Germinal center (tissue), 1 donor: ENCODE results near the gene TUBB4A.

Experiments used
- DNase-seq: peaks from one replicate; pipeline ENCODE4 v3.0.0; 2012; ENCODE audit warnings: mixed read lengths, low spot score

The TUBB4A gene

DNA sequence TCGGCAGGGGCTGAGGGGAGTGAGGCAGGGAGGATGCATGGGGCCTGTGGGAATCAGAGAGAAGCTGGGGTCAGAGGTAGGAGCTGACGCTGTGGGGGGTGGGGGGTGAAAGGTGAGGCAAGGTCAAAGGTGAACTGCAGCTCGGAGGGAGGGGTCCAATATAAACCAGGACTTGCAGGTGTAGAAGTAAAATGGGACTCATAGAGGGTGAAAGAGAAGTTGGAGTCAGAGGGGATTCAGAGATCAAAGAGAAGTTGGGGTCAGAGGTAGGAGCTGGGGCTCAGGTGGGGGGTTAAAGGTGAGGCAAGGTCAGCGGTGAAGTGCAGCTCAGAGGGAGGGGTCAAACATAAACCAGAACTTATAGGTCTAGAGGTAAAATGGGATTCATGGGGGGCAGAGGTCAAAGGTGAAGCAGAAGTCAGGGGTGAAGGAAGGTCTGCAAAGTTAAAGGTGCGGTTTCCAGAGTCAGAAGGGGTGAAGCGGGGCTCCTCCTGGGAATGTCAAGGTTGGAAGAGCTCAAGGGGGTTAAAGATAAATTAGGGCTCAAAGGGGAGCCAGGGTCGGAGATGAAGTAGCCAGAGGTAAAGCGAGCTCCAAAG is 7.6 kb downstream of the TUBB4A start:
- DNase-seq, result no peak

DNA sequence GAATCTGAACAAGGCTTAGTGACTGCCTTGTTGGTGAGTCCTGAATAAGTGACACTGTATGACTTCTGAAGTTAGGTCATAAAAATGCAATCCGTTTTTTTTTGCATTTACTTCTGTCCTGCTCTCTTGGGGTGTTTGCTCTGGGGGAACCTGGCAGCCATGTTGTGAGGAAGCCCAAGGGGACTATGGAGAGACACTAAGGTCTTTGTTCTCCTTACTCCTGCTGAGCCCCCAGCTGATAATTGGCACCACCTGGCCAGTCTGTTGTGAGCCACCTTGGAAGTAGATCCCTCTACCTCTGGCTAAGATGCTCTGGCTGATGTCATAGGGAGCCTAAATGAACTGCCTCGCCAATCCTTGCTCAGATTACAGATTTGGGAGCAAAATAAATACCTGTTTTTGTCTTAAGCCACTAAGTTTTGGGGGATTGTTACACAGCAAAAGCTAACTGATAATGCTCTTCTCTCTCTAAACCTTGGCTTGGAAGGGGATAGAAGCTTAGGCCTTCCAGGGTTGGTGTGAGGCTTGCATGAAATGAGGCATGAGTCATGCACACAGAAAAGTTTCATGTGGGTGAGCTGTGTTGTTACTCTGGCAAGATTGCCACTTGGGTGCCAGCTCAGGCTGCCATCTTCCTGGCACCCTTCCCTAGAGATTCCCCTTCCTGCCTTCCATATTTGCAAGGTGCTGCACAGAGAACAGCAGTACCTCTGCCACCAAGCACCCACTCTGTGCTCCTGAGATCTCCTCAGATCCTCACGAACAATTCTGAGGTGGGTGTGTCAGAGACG is 10.1 kb downstream of the TUBB4A start:
- no peak for DNase-seq

DNA sequence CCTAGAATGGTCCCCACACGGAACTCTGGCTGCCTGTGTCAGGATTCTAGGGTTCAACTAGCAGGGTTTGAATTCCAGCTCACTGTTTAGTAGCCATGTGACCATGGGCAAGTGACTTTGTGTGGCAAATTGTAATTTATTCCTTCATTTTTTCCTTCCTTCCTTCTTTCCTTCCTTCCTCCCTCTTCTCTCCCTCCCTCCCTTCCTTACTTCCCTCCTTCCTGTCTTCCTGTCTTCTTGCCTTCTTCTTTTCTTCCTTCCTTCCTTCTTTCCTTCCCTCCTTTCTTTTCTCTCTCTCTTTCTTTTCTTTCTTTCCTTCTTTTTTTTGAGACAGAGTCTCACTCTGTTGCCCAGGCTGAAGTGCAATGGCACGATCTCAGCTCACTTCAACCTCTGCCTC is 12.0 kb downstream of the TUBB4A start:
- no peak for DNase-seq

DNA sequence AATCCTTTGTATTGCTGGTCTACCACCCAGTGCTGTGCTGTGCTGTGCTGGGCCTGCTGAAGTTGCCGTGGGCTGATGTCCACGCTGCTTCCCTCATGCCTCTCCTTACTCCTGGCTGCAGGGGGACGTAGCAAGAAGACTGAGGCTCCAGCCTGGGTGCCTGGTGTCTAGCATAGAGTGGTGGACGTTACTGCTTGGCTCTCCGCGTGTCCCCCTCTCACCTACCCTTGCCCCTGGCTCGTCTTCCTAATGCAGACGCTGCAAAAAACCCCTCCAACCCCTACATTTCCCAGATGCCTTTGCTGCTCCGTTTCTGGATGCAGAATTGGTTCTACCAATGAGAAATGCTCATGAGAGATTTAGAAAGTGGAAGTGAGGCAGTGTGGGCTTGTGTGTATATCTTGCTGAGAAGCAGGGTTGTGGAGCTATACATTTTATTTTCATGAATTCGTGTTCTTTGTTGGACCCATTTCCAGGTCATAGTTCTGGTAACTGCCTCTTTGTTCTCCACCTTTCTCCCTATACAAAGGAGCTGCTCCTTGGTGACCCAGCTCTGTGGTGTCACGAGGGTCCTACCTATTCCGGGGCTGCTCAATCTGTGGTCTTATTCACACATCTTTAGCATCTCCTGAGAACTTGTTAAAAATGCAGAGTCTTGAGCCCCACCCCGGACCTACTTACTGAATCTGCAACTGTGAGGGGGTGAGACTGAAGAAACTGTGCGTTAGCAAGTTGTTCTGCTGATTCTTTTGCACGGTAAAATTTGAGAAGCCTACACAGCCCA is 12.6 kb downstream of the TUBB4A start:
- DNase-seq, result peak; percentile 60

DNA sequence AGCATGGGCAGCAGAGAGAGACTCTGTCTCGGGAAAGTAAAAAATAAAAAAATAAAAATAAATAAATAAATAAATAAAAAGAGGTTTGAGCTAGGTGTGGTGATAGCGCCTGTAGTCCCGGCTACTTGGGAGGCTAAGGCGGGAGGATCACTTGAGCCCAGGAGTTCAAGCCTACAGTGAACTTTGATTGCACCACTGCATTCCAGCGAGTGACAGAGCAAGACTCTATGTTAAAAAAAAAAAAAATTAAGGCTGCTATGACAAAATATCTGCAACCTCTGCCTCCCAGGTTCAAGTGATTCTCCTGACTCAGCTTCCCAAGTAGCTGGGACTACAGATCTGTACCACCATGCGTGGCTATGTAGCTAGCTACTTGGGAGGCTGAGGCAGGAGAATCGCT is 17.3 kb downstream of the TUBB4A start:
- DNase-seq, result no peak

DNA sequence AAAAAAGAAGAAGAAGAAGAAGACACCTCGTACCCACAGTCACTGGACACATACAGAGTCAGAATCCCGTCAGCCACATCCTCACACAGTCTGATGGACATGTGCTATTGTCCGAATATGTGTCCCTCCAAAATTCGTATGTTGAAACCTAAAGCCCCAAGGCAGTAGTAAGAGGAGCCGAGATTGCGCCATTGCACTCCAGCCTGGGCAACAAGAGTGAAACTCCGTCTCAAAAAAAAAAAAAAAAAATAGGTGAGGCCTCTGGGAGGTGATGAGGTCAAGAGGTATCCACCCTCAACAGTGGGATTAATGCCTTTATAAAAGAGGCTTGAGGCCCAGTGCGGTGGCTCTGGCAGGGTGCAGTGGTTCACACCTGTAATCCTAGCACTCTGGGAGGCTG is 17.9 kb downstream of the TUBB4A start:
- DNase-seq, result no peak

DNA sequence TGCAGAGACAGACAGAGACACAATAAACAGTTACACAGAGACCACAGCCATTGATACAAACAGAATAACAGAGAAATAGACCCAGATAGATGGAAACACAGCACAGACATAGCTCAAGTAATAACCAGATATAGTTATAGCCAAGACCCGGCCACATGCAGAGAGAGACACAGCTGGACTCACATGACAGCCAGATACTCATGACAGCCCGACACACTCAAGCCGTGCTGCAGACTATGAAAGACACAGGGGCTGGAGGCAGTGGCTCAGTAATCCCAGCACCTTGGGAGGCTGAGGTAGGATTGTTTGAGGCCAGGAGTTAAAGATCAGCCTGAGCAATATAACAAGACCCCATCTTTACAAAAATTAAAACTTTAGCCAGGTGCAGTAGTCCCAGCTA is 18.9 kb downstream of the TUBB4A start:
- DNase-seq, result no peak

DNA sequence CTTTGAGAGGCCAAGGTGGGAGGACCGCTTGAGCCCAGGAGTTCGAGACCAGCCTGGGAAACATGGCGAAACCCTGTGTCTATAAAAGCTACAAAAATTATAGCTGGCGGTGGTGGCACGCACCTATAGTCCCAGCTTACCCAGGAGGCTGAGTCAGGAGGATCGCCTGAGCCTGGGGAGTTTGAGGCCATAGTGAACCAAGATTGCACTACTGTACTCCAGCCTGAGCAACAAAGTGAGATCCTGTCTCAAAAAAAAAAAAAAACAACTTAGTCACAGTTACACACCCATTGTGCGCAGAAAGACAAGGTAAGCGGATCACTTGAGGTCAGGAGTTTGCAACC is 19.8 kb downstream of the TUBB4A start:
- no peak for DNase-seq

DNA sequence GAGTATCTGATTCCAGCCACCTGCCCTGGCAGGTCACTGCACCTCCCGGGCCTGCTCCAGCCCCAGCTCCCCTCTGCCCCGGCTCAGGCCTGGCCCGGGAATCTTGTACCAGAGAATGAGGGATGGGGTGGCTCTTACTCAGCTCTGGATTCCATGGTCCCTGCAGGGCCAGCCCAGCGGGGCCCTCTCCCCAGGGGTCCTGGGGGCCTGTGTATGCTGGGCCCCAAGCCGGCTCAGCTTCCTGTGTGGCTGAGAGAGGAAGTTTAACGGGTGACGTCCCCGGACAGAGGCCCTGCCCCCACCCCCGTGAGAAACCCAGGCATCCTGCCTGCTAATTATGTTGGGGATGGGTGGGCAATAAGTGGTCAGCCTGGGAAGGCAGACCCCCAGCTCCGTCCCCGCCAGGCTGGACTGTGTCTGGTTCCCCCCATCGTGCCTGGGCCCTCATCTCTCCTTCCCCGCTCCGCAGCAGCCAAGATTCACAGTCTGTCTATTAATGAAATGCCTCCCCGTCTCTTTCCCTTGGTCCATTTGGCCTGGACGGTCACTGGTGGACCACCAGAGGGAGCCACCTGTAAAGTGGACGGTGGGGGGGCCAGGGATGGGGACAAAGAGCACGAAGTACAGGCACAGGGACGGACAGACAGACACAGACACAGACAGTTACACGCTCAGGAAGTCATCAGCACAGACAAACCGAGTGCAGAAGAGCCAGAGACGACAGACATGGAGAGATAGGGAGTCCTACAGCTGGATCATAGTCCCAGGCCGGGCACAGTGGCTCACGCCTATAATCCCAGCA is 20.4 kb downstream of the TUBB4A start, which contains the start of gene DENND1C:
Gene DENND1C, minus strand, starts transcription at position 247 of the 802 bp plus-strand sequence. Its CDS starts 92 bp downstream, at position 155.
- peak; percentile 64 for DNase-seq

DNA sequence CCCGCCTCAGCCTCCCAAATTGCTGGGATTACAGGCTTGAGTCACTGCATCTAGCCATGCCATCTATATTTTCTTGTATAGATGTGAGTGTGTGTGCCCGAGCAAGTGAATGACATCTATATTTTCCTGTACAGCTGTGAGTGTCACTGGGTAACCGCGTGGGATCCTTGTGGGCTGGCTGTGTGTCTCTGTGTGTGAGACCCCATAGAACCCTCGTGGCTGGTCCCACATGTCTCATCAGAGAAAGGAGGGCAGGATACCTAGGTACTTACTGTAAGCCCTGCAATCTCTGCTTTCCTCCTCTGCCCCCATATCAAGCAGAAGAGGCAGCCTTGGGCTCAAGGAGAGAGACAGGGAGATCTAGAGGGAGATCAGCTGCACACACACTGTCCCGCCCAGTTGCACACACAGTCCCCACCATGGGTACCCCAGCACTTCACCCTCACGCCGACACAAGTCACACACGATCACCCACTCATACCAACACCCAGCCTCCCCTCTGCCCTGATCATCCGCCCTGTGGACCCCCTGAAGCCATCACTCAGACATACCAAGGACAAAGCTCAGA is 21.2 kb downstream of the TUBB4A start:
- DNase-seq, result no peak

DNA sequence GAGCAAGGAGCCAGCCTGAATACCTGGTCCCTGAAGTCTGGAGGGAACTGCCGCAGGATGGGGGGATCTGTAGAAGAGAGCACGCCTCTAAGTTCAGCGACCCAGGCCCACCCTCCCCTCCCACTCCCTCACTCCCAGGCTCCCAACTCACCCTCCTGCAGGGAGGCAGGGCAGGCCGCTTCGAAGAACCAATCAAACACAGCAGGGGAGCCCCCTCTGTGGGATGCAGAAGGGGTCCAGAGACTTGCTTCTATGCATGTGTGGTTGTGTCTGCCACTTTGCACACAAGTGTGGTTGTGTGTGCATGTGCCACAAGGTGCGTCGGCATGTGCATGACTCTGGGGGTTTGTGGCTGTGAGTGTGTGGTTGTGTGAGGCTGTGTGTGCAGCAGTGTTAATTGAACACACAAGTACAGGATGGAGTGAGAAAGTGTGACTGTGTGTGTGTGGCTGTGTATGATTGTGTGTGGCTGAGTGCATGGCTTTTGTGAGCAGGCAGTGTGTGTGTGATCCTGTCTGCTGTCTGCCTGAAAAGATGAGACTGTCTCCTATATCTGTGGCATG is 22.2 kb downstream of the TUBB4A start:
- no peak for DNase-seq

DNA sequence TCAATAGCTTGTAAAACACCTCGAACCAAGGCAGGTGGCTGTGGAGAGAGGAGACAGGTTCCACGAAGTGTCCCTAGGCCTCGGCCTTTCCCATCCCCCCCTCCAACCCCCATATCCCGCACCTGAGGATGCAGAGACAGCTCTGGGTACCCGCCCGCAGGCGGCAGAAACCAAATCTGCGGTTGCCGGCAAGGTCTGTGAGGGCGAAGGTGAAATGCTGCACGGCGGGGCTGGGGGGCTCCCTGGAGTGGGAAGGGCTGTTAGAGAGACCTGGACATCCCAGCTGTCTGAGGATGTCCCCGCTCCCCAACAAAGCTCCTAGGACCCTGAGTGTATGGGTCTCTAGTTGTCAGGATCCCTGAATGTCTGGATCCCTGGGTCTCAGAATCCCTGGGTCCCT is 23.3 kb downstream of the TUBB4A start:
- DNase-seq, result no peak

DNA sequence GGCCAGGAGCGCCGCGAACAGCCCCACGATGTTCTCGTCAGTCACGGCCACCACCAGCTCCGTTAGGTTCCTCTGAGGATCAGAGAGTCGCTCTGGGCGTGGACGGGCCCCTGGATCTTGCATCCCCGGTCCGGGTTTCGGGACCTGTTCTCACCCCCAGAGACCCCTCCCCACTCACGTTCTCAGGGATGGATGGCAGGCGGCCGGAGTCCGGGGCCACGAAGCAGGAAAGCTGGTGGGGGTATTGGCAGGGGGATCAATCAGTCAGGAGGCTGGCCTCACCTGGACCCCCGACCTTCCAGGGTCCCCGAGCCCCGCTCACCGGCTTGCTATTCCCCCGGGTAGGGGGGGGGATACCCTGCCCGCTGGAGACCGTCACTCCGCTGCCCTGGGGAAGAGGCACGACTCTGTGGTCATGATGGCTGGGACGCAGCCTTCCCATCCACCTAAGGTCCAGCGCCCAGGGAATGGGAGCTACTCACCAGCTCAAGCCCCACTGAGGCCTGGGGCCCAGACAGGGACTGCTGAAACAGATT is 25.1 kb downstream of the TUBB4A start:
- no peak for DNase-seq

DNA sequence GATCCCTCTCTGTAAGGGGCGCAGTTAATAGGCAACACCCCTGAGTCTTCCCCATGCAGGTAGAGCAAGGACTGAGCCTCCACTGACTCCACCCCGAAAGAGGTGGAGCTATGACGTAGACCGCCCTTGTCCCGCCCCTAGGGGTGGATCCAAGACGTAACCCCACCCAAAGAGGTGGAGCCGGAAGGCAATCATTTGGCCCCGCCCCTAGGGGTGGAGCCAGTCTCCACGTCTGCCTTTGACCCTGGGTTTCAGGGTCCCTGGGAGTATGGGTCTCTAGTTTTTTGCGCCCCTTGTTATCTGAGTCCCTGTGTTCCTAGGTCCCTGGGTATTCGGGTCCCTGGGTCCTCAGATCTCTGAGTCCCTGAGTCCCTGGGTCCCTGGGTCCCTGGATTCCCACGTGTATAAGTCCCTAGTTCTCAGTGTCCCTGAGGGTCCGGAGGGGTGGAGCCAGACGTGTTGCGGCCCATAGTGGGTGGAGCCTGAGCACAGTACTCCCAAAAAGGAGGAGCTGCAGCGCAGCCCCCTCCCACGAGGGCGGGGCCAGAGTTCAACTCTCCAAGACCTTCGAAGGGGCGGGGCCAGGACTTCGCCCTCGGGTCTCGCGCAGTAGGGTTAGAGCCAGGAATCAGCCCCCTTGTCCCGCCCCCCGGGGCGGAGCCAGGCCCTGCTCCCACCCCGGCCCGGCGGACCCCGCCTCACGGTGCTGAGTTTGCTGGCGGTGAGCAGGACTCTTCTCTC is 25.8 kb downstream of the TUBB4A start:
- peak; percentile 59 for DNase-seq

DNA sequence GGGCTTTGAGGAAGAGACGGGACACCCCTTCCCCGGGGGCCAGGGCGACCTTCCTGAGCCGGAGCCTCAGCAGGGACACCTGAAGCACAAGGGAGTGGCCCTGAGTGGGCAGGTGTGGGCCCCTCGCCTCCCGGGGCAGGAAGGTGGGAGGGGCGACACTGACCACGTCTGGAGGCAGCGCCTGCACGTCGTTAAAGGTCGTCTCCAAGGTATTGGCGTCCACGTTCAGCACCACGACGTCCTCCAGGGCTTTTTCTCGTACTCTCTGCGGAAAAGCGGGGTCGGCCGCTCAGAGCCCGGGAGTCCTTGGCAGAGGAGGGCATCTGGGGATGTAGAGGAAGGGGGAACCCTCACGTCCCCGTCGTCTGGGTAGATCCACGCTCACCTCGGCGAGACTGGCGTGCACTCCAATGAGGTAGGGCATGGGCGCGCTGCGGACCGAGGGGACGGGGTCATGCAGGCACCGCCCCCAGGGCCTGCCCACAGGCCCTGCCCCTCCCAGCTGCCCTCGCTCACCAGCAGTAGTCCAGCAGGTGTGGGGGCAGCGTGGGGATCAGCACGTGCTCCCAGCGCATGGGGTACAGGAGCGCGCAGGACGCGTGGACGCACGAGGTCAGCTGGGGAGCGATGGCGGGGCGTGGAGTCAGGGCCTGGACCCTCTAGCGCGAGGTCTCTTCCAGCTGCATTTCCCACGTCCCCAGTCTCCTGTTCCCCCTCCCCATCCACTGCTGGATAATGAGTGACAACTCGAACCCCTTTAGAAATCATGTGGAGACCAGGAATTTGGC is 26.6 kb downstream of the TUBB4A start:
- DNase-seq, result no peak

DNA sequence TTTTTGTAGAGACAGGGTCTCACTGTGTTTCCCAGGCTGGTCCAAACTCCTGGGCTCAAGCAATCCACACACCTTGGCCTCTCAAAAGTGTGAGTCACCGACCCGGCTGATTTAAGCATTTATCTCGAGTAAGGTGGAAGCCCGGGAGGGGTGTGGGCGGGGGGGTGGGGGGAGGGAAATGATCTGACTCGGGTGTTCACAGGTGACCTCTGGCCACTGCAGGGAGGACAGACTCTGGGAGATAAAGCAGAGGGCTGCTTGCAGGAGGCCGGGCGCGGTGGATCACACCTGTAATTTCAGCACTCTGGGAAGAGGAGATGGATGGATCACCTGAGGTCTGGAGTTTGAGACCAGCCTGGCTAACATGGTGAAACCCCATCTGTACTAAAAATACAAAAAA is 28.5 kb downstream of the TUBB4A start:
- no peak for DNase-seq

DNA sequence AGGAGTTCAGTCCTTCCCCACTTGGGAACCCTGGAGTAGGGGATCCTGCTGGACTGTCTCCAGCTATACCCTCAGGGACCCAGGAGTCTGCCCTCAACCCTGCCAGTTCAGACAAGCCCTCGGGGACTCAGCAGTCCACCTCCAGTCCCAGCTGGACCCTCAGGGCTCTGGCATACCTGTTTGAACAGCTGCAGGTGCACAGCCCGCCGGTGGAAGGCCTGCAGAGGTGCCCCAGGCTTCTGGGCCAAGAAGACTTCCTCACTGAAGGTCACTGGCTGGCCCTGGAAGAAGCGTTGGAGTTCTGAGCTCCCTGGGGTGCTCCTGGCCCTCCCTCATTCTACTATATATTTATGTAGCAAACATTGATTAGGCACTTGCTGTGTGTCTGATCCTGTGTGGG is 29.4 kb downstream of the TUBB4A start:
- DNase-seq, result no peak

DNA sequence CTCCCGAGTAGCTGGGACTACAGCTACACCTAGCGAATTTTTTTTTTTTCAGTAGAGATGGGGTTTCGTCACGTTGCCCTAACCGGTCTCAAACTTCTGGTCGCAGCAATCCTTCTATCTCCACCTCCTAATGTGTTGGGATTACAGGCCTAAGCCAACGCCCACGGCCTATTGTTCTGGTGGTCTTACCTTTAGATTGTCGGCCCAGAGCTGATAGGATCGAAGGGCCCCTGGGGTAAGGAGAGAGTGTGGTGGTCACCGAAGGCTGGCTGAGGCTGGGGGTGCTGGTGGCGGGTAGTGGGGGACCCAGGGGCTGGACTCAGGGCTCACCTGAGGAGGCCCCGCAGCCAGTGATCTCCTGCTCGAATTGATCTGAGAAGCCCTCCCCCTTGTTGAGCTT is 31.0 kb downstream of the TUBB4A start:
- DNase-seq, result no peak

DNA sequence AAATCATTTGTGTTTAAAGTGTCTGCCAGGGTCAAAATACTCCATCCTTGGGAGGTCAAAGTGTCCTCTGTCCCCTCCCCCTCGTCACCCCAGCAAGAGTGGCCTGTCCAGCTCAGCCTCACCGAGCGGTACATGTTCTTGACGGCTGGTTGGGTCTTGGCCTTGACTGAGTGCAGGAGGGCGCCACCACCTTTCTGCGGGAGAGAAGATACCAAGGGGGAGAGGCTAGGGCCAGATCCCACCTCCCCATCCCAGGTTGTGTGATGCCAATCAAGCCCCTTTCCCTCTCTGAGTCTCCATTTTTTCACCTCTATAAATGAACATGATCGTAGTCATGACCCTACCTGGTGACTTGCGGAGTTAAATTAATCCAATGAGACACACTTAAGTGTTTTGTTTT is 31.9 kb downstream of the TUBB4A start:
- no peak for DNase-seq

DNA sequence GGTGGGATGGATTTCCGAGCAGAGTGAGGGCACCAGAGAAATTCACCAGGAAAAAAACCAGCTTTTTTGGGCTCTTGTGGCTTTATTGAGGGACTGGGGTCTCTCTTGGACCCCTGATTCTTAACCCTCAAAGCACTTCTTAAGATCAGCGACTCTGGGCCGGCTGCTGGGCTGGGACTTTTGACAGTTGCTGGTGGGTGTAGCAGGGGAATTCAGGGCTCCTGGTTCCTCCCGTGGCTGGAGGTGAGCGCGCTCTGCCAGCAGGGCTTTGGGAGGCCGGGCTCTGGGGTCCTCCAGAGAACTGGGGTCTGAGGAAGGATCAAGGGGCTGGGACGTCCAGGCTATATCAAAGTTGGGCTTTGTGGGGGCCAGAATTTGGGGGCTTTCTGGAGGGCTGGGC is 34.7 kb downstream of the TUBB4A start:
- DNase-seq, result no peak
